ENCODE results near the gene NHSL1.

Gene NHSL1, protein sequence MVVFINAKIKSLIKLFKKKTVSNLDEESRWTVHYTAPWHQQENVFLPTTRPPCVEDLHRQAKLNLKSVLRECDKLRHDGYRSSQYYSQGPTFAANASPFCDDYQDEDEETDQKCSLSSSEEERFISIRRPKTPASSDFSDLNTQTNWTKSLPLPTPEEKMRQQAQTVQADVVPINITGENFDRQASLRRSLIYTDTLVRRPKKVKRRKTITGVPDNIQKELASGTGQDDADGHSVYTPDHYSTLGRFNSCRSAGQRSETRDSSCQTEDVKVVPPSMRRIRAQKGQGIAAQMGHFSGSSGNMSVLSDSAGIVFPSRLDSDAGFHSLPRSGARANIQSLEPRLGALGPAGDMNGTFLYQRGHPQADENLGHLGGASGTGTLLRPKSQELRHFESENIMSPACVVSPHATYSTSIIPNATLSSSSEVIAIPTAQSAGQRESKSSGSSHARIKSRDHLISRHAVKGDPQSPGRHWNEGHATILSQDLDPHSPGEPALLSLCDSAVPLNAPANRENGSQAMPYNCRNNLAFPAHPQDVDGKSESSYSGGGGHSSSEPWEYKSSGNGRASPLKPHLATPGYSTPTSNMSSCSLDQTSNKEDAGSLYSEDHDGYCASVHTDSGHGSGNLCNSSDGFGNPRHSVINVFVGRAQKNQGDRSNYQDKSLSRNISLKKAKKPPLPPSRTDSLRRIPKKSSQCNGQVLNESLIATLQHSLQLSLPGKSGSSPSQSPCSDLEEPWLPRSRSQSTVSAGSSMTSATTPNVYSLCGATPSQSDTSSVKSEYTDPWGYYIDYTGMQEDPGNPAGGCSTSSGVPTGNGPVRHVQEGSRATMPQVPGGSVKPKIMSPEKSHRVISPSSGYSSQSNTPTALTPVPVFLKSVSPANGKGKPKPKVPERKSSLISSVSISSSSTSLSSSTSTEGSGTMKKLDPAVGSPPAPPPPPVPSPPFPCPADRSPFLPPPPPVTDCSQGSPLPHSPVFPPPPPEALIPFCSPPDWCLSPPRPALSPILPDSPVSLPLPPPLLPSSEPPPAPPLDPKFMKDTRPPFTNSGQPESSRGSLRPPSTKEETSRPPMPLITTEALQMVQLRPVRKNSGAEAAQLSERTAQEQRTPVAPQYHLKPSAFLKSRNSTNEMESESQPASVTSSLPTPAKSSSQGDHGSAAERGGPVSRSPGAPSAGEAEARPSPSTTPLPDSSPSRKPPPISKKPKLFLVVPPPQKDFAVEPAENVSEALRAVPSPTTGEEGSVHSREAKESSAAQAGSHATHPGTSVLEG (N-terminal part only)

DNA sequence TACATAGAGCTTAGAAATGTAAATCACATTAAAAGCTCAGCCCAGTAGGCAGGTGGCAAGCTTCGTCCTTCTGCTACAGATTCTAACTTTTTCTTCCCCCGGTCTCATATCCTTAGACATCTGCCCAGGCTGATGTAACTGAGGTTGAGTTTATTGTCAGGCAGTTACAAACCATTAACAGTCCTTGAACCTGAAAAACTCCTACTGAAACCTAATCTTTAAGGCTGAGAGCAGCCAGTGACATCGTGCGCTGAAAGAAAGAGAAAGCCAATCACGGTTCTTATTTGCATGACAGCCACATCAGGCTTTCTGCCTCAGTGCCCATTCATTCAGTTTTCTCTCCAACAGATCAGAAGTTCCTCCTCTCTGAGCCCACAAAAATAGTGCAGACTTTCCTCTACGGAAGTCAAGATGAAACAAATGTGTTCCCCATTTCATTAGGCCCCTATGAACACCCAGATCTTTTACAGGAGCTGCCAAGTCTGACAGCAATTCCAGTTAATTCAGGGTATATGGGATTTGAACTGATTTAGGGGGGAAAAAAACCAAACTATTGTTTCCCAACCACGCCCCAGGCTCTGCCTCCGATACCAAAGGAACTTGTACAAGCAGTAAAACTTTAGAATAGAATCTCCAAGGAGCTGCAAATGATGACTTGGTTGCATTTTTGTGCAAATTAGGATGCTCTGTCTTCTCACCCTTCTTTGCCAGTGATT is at the start of gene NHSL1:
NHSL1 (minus strand) TSS at position 192 of the 716 bp plus-strand sequence. CDS start 204 bp downstream, outside the sequence.
- peak within 1 kb of the TSS; percentile 45 for H3K27ac ChIP-seq
- no peak for DNase-seq (ENCODE audit: low read depth, low spot score)

DNA sequence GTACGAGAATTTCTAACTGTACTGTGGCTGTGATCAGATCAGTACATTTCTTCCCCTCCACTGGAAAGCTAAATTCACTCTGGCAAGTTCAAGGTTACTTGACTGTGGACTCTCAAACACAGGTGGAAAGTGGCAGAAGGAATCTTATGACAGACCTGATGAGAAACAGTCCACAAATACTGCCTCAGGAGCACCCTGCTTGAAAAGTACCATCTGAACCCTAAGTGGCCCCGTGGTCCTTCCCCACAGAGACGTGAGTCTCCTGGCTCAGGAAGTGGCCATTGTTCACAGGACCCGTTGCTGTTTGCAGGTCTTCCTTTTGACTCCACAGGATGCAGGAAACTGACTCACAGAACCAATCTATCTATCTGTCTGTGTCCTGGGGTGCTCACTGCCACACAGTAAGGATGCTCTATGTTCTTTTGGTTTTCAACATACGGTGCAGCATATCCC is 47.5 kb upstream of the NHSL1 start:
- no peak overlapping the region for H3K27ac ChIP-seq
- DNase-seq (ENCODE audit: low read depth, low spot score): peak; percentile 5

DNA sequence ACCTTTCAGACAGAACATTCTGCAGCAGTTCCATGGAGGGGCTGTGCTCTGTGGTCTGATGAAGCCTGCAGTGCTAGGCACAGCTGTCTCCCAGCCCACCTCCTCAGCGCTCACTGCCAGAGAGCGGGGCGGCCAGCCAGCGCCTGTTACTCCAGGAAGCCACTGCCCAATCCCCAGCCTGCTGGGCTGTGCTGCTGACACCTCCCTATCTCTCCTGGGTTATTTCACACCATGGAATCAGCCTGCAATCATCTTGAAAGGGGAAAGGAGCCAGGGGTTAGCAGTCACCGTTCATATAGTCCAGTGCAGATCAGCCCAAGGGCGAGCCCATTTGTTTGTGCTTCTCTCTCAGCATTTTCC is 46.3 kb upstream of the NHSL1 start:
- no peak overlapping the region for H3K27ac ChIP-seq
- no peak for DNase-seq (ENCODE audit: low read depth, low spot score)

DNA sequence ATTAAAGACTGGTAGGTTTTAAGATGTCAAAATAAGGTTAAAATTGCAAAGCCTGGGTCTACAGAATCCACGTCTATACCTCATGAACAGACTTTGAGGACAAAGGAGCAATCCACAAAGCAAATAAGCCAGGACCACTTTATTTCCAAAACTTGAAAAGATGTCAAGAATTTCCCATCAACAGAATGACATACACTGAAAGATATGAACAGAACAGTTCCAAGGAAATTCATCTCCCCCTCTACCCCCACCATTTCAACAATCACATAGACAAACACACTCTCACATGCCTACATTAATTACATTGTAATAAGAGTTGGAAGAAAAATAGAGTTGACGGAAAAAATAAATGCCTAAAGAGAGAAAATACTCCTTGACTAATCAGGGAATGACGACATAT is 45.2 kb upstream of the NHSL1 start:
- H3K27ac ChIP-seq: no peak overlapping the region
- DNase-seq (ENCODE audit: low read depth, low spot score): no peak

DNA sequence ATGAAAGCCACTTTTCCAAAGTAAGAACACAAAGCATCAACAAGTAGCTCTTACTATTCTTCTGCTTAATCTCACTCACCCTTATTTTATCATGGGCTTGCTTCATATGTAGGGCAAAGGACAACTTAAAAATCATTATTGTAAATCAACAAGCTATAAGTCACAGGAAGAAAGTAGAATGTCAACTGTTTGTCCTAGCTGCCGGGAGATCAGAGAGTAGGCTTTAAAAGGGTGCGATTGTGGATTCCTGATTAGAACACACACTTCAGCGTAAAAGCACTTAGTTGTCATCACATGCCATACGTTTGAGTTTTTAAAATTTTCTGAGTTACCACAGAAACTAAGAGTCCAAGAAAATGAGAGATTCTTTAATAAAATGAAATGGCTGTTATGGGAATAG is 44.4 kb upstream of the NHSL1 start:
- no peak overlapping the region for H3K27ac ChIP-seq
- no peak for DNase-seq (ENCODE audit: low read depth, low spot score)

DNA sequence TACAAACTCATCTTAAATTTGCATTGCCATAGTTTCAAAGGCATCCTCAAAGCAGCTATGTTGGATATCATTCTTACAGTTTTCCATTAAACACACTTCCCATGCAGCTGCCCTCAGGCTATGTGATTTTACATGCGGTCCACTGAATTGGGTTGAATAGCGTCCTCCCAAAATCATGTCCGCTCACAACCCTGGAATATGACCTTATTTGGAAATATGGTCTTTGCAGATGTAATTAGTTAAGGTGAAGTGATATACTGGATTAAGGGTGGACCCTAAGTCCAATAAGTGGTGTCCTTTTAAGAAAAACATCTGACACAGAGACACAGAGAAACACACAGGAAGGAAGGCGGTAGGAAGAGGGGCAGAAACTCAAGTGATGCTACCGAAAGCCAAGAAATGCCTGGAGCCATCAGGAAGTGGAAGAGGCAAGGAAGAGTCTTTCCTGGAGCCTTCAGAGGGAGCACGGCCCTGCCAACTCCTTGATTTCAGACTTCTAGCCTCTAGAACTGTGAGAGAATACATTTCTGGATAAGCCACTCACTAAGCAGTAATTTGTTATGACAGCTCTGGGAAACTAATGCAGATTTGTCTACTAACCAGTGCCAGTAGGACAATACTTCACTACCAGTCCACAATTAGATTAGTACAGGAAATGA is 42.7 kb upstream of the NHSL1 start:
- no peak for DNase-seq (ENCODE audit: low read depth, low spot score)
- H3K27ac ChIP-seq: no peak overlapping the region

DNA sequence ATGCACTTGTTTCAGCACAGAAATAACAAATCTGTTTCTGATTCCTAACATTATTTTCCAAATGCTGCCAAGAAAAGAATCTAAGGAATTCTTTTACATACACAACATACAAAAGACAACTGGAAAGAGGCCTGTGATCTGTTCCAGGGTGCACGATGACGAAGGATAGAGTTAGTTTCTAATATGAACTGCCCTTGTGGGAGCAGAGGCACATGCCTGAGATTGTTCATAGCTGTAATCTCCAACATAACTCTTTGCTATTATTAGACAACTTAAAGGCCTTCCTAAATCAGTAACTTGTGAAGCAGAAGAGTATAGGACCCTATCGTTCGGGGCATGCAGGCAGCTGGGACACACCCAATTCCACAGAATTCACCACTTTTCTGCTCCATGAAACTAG is 41.2 kb upstream of the NHSL1 start:
- H3K27ac ChIP-seq: no peak overlapping the region
- no peak for DNase-seq (ENCODE audit: low read depth, low spot score)

DNA sequence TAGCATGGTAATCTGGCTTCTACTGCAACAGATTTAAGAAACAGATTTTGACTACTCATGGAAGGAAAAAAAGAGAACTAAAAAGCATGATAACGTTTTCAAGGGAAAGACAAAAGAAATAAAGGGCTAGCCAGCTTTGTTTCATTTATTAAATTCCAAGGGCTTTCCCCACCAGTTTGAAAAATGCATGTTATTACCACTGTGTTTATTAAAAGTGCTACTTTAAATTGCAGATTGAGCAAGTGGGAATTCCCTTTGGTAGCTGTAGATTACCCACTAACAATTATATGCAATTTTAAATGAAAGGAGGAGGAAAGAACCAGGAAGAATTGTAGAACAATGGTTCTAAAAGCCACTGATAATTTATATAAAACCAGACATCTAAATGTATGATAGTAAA is 40.6 kb upstream of the NHSL1 start:
- H3K27ac ChIP-seq: no peak overlapping the region

DNA sequence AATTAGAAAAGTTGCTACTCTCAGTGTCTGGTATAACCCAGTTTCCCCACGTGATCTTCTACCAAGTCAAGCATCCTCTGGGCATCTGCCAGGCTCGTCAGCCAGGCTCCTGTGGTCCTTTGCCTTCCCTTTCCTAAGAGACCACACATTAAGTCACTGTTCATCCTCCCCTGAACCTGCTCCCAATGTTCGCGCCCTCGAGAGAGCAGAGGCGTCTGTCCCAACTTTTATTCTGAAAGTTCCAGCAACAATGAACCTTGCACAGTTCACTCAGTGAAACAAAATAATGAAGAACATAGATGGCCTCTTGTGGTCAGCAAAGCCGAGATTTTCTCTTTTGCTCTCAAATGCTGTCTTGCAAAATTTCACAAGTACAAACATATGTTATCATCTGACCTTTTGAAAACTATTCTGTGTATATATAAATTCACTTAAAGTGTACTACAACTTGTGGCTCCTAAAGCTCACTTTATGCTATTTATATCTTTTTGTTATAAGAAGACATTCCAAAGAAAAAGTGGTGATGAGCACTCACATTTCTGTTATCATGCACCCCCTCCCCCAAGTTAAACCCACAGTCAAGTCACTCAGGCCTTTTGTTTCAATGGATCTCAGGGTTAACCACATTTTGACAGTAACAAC is 39.2 kb upstream of the NHSL1 start:
- H3K27ac ChIP-seq: no peak overlapping the region
- no peak for DNase-seq (ENCODE audit: low read depth, low spot score)

More for the DNA sequence above, 40.6 kb upstream of the NHSL1 start:
- no peak for DNase-seq (ENCODE audit: low read depth, low spot score)

DNA sequence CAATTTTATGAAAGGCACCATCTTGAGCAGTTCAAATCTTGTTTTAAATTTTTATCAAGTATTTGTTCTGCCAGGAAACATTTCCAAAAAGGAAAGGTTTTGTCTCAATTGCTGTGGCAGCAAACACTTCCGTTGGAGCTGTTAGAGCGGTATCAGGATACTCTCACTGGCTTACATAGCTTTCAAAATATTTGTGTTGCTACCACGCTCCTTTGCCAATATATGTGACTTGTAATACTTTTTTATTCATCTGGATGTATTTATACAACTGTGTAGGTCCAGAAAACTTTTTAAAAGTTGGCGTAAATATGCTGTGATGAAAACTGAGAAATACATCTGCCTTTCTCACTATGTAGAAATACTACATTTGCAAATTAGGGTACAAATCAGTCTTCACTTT is 37.8 kb upstream of the NHSL1 start:
- no peak for DNase-seq (ENCODE audit: low read depth, low spot score)
- no peak overlapping the region for H3K27ac ChIP-seq

DNA sequence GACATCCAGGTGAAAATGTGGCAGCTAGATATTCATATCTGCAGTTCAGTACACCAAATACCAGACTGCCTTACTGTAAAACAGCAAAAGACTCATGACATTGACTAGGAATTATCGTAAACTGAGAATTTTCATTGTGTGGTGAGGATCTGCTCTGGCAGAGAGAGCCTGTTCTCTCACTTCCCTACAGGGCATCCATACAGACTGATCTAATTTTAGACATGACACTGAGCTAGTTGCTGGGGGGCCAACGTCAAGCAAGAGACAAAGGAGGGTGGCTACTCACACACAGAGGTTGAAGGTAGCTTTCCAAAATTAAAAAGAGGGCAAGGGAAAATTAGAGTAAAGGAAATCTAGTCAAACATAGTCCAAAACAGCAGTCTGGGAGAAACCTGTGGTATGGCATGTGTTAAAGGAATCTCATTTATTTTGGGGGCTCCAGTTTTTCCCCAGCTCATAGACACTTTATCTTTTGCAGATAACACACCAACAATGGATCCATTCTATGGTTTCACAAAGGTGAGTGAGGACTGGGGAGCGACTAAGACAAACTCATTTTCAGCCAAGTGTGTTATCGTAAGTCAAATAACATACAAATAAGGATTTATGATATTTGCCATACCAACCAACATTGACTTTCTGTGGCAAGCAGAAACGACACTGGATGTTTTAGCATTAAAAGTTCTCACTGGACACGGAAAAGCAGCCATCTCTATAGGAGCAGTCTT is 36.6 kb upstream of the NHSL1 start:
- no peak overlapping the region for H3K27ac ChIP-seq
- no peak for DNase-seq (ENCODE audit: low read depth, low spot score)

DNA sequence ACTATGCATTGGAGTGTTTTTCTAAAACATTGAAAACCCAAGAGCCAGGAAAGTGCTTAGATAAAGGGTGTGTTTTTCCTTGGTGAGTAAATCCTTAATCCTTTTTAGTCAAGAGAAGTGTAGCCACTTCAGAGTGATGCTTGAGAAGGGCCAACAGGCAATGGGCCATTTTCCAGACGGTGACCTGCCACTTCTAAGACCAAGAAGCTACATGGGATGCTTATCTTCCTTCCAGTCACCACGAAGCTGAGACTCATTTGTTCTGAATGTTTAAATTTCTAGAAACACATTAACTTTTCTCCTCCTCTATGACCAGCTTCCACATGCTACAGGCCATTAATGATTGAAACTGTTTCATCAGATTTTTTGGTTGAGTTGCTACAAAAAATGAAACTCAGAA is 34.4 kb upstream of the NHSL1 start:
- no peak for DNase-seq (ENCODE audit: low read depth, low spot score)
- no peak overlapping the region for H3K27ac ChIP-seq

DNA sequence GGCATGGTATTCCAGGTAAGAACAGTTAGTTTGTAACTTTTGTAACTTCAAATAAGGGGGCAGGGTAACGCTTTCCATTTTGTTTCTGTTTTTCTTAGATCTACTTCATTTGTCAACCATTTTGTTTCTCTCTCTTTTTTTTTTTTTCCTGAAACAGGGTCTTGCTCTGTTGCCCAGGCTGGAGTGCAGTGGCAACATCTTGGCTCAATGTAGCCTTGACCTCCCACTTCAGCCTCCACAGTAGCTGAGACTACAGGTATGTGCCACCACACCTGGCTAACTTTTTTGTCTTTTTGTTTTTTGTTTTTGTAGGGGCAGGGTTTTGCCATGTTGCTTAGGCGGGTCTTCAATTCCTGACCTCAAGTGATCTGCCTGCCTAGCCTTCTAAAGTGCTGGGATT is 32.1 kb upstream of the NHSL1 start:
- H3K27ac ChIP-seq: no peak overlapping the region
- DNase-seq (ENCODE audit: low read depth, low spot score): no peak

DNA sequence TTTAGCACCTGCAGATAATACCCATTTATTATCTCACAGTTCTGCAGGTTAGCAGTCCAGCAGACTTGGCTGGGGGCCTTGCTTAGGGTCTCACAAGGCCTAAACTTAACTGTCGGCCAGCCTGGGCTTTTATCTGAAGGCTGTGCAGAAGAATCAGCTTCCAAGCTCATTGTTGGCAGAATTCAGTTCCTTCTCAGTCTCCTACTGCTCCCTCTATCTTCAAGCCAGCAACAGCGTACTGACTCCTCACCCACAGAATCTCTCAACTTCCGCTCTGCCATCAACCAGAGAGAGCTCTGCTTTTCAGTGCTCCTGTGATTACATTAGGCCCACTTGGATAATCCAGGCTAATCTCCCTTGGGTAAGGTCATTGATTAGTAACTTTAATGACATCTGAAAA is 30.2 kb upstream of the NHSL1 start:
- no peak for DNase-seq (ENCODE audit: low read depth, low spot score)
- H3K27ac ChIP-seq: no peak overlapping the region

DNA sequence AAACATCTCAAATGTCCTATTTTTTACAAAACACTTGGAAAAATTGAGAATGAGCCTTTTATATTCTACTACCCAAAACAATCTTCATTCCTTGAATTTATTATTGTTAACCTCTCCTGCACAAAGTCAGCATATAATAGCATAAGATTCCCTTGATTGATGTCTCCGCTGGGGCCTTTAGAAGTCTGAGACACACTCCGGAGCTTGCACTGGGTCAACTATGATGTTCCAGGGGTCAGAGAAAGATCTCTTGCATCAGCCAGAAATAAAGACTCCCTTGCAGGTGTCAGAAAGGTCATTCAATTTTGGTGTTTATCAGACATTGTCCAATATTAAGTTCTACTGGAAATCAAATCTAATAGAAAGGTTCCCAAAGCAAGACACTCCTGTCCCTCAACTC is 29.7 kb upstream of the NHSL1 start:
- no peak overlapping the region for H3K27ac ChIP-seq
- DNase-seq (ENCODE audit: low read depth, low spot score): no peak

DNA sequence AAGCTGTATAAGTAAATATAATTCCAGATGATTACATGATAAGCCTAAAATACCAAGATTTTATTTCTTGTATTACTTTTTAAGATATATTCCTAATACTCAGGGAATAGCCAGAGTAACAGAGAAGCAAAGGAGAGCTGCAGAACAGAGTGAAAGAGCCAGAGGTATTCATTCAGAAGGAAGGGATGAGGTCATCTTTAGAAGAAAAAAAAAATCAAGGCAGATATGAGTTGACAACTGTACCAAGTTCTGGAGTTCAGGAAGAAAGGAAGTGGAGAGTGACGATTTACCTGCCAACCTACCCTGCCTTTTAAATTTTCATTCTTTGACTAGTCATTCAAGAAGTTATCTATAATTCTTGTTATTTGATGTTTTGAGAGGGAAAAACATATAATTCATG is 28.8 kb upstream of the NHSL1 start:
- no peak overlapping the region for H3K27ac ChIP-seq
- no peak for DNase-seq (ENCODE audit: low read depth, low spot score)

DNA sequence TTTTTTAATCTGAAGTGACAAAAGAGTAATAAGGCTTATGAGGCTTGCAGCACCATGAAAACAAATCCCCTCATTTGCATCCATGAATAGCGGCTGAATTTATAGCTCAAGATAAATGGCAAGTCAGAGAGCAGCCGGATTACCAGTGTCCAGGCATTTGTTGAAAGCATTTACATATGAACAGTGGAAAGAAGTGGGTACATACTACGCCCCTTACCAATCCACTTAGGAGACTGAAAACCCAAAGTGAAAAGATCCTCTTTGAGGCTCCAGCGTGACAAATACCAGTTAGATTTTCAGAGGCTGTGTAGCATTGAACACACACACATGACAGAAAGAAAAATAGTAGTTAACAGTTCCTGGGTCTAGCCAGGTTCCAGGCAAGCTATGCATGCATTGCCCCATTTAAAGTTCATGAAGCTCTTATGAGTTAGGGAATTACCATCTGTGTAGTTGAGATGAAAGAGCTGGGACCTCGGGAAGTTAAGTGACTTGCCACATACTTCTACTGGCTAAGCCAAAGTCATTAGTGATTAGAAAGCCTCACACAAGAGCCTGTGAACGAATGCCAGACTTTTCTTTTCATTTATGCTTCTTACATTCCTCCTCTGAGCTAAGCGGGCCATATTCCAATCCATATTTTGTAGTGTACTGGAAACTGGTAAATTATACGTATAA is 28.3 kb upstream of the NHSL1 start:
- H3K27ac ChIP-seq: no peak overlapping the region
- no peak for DNase-seq (ENCODE audit: low read depth, low spot score)

DNA sequence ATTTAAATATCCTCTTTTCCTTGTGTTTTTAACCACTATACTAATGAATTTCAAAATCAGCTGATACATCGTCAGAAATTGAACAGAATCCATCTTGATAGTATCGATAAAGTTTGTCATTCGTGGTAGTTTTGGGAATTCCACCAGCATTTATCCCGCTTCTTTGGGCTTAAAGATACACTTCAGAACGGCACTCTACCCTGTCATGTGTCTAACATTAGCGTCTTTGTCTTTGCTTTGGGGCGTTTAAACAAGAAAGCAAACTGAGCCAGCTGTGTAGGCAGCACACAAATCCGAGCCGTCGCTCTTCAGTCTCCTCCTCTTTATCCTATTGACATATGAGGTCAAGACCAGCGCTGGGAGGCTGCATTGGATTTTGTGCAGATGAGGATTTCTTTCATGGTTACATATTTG is 27.5 kb upstream of the NHSL1 start:
- DNase-seq (ENCODE audit: low read depth, low spot score): no peak
- H3K27ac ChIP-seq: no peak overlapping the region
